H9 (cell line): ENCODE measurements around the gene TXNDC17. TPM values are rescaled to one million over a fixed set of nuclear protein-coding genes. Genes with fewer than 3 reads are reported as not detected.

Experiments
- DNase-seq: peaks from one replicate; pipeline ENCODE4 v3.0.0-alpha.2; 2017
- H2AFZ ChIP-seq: one replicate; pipeline ENCODE4 v1.6.1; 2013; ENCODE audit warnings: mild to moderate bottlenecking, low read length, control low read depth, moderate library complexity
- H2AK5ac ChIP-seq: 2 replicates; pipeline ENCODE4 v1.6.1; 2013; ENCODE audit warnings: low read length, control low read depth, mixed read lengths; ENCODE audit not compliant: insufficient read length
- H2BK120ac ChIP-seq: one replicate; pipeline ENCODE4 v1.6.1; 2013; ENCODE audit warnings: low read depth, mild to moderate bottlenecking, low read length, control low read depth, inconsistent platforms; ENCODE audit not compliant: poor library complexity, severe bottlenecking
- H2BK12ac ChIP-seq: 2 replicates; pipeline ENCODE4 v1.6.1; 2013; ENCODE audit warnings: low read length, control low read depth, mixed read lengths, low read depth; ENCODE audit not compliant: insufficient read length
- H2BK15ac ChIP-seq: 2 replicates; pipeline ENCODE4 v1.6.1; 2013; ENCODE audit warnings: low read depth, low read length, control low read depth
- H2BK20ac ChIP-seq: one replicate; pipeline ENCODE4 v1.6.1; 2013; ENCODE audit warnings: low read depth, mild to moderate bottlenecking, low read length, control low read depth, inconsistent platforms; ENCODE audit not compliant: poor library complexity, severe bottlenecking
- H2BK5ac ChIP-seq: 2 replicates; pipeline ENCODE4 v1.6.1; 2013; ENCODE audit warnings: low read length, control low read depth, mixed read lengths; ENCODE audit not compliant: insufficient read length
- H3K14ac ChIP-seq: 2 replicates; pipeline ENCODE4 v1.6.1; 2013; ENCODE audit warnings: low read length, control low read depth; ENCODE audit not compliant: insufficient read depth
- H3K18ac ChIP-seq: 2 replicates; pipeline ENCODE4 v1.6.1; 2013; ENCODE audit warnings: low read depth, mild to moderate bottlenecking, mixed read lengths, low read length, control low read depth; ENCODE audit not compliant: insufficient read length
- H3K23ac ChIP-seq: 2 replicates; pipeline ENCODE4 v1.6.1; 2013; ENCODE audit warnings: low read length, control low read depth, mixed read lengths, low read depth; ENCODE audit not compliant: insufficient read length
- H3K23me2 ChIP-seq: 2 replicates; pipeline ENCODE4 v1.6.1; 2013; ENCODE audit warnings: low read depth, mild to moderate bottlenecking, mixed read lengths, low read length, control low read depth; ENCODE audit not compliant: insufficient read length, poor library complexity, severe bottlenecking
- H3K27ac ChIP-seq: 2 replicates; pipeline ENCODE4 v1.5.1; 2013; ENCODE audit warnings: low read length, control low read depth, mixed read lengths, low read depth; ENCODE audit not compliant: insufficient read length
- H3K27me3 ChIP-seq: 2 replicates; pipeline ENCODE4 v1.6.1; 2013; ENCODE audit warnings: low read length, control low read depth, inconsistent platforms; ENCODE audit not compliant: insufficient read depth
- H3K4ac ChIP-seq: 2 replicates; pipeline ENCODE4 v1.6.1; 2013; ENCODE audit warnings: low read depth, mild to moderate bottlenecking, control low read depth, inconsistent platforms, low read length, moderate library complexity
- H3K4me1 ChIP-seq: 2 replicates; pipeline ENCODE4 v1.6.1; 2013; ENCODE audit warnings: low read length, control low read depth, inconsistent platforms; ENCODE audit not compliant: insufficient read depth
- H3K4me2 ChIP-seq: 2 replicates; pipeline ENCODE4 v1.6.1; 2013; ENCODE audit warnings: low read length, control low read depth, mixed read lengths; ENCODE audit not compliant: insufficient read length, insufficient read depth
- H3K56ac ChIP-seq: 2 replicates; pipeline ENCODE4 v1.6.1; 2013; ENCODE audit warnings: low read depth, mild to moderate bottlenecking, mixed read lengths, low read length, control low read depth; ENCODE audit not compliant: insufficient read length
- H3K79me1 ChIP-seq: 2 replicates; pipeline ENCODE4 v1.6.1; 2013; ENCODE audit warnings: low read depth, mild to moderate bottlenecking, moderate library complexity, low read length, control low read depth, inconsistent platforms; ENCODE audit not compliant: insufficient read depth, poor library complexity, severe bottlenecking
- H3K79me2 ChIP-seq: 2 replicates; pipeline ENCODE4 v1.6.1; 2013; ENCODE audit warnings: low read length, control low read depth, inconsistent platforms; ENCODE audit not compliant: insufficient read depth
- H3K9ac ChIP-seq: 2 replicates; pipeline ENCODE4 v1.6.1; 2013; ENCODE audit warnings: low read length, control low read depth, mixed read lengths; ENCODE audit not compliant: insufficient read length; ENCODE audit errors: extremely low read depth
- H3K9me3 ChIP-seq: one replicate; pipeline ENCODE4 v1.6.1; 2013; ENCODE audit warnings: low read depth, low read length, inconsistent platforms; ENCODE audit not compliant: control insufficient read depth
- H3T11ph ChIP-seq: one replicate; pipeline ENCODE4 v1.6.1; 2013; ENCODE audit warnings: mild to moderate bottlenecking, low read length, control low read depth, inconsistent platforms
- H4K20me1 ChIP-seq: one replicate; pipeline ENCODE4 v1.6.1; 2013; ENCODE audit not compliant: control insufficient read depth, insufficient read length, insufficient read depth
- H4K5ac ChIP-seq: 2 replicates; pipeline ENCODE4 v1.6.1; 2013; ENCODE audit warnings: low read depth, mild to moderate bottlenecking, mixed read lengths, low read length, control low read depth; ENCODE audit not compliant: insufficient read length
- H4K8ac ChIP-seq: replicated peaks from 2 replicates; pipeline ENCODE4 v1.6.1; 2013; ENCODE audit warnings: low read length, control low read depth, mixed read lengths, low read depth; ENCODE audit not compliant: insufficient read length
- H4K91ac ChIP-seq: 2 replicates; pipeline ENCODE4 v1.6.1; 2013; ENCODE audit warnings: low read depth, mild to moderate bottlenecking, moderate library complexity, mixed read lengths, low read length, control low read depth; ENCODE audit not compliant: insufficient read length
- H3K27ac Mint-ChIP-seq, 3 experiments: 2 replicates in 2 of 3; 3 replicates in 1 of 3; pipeline ENCODE4 v1.8.0; 2020 to 2021; ENCODE audit warnings: mixed read lengths in 3 of 3, mild to moderate bottlenecking in 1 of 3, moderate library complexity in 1 of 3
- H3K27me3 Mint-ChIP-seq: 2 replicates; pipeline ENCODE4 v1.8.0; 2021; ENCODE audit warnings: low read depth, mild to moderate bottlenecking, moderate library complexity, mixed read lengths
- H3K36me3 Mint-ChIP-seq, 3 experiments: 2 replicates in 2 of 3; 3 replicates in 1 of 3; pipeline ENCODE4 v1.8.0; 2020 to 2021; ENCODE audit warnings: low read depth in 3 of 3, mixed read lengths in 3 of 3; ENCODE audit not compliant: insufficient read depth in 1 of 3
- H3K4me1 Mint-ChIP-seq, 2 experiments: 2 replicates each; pipeline ENCODE4 v1.8.0; 2020; ENCODE audit warnings: mixed read lengths in 2 of 2
- H3K4me3 Mint-ChIP-seq, 2 experiments: 2 replicates in 1 of 2; 3 replicates in 1 of 2; pipeline ENCODE4 v1.8.0; 2020 to 2021; ENCODE audit warnings: mild to moderate bottlenecking in 2 of 2, mixed read lengths in 2 of 2, moderate library complexity in 1 of 2
- H3K9me3 Mint-ChIP-seq, 2 experiments: 2 replicates in 1 of 2; 3 replicates in 1 of 2; pipeline ENCODE4 v1.8.0; 2020; ENCODE audit warnings: mild to moderate bottlenecking in 2 of 2, mixed read lengths in 2 of 2, moderate library complexity in 1 of 2
- WGBS: extraction: QIAGEN DNeasy Blood & Tissue Kit; methylation state at CpG from one replicate; pipeline ENCODE4 v1.1.7; 2013; ENCODE audit warnings: missing lambda C conversion rate, low lambda C conversion rate, mixed read lengths; ENCODE audit not compliant: insufficient read length; ENCODE audit errors: extremely low coverage; 5-methylcytosine and 5-hydroxymethylcytosine counted together
- total RNA-seq: library from RNA; stranded (reverse); gene quantifications from 2 replicates; pipeline ENCODE4 v1.2.1, GENCODE V29; 2021
- TF ChIP-seq, protein P1 (sequence below): fragments of 200-600 bp; sonication (generic); conservative IDR thresholded peaks from 3 replicates; pipeline ENCODE4 v1.8.0; 2021; ENCODE audit warnings: antibody characterized with exemption, mild to moderate bottlenecking

The TXNDC17 gene
- total RNA-seq, 1 experiment from 2014 or later = 170 TPM

DNA sequence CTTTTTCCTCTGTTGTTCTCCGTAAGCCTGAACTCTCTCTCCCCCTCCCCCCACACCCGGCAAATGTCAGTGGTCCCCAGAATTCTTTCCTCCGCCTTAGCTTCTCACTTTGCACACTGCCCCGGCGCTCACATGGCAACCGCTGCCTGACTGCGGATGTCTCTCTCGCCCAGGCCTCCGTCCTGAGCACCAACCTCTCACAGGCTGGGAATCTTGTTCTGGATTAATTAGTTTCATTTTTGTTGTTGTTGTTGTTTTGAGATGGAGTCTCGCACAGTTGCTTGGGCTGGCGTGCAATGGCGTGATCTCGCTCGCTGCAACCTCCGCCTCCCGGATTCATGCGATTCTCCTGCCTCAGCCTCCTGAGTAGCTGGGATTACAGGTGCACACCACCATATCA is 27.4 kb downstream of the TXNDC17 start:
- no peaks in the 10 kb centered on the region for H3K9me3 ChIP-seq
- H3K4me3 Mint-ChIP-seq = no peak overlapping the region; a peak in 1 of 5 replicates
- WGBS = no CpG with 5 or more reads among the region's 17 CpGs
- H2AFZ ChIP-seq = no peak overlapping the region
- H3K23ac ChIP-seq = no peak overlapping the region
- H2BK15ac ChIP-seq = no peak overlapping the region
- no peak overlapping the region for H3T11ph ChIP-seq
- TF ChIP-seq, protein P1, sequence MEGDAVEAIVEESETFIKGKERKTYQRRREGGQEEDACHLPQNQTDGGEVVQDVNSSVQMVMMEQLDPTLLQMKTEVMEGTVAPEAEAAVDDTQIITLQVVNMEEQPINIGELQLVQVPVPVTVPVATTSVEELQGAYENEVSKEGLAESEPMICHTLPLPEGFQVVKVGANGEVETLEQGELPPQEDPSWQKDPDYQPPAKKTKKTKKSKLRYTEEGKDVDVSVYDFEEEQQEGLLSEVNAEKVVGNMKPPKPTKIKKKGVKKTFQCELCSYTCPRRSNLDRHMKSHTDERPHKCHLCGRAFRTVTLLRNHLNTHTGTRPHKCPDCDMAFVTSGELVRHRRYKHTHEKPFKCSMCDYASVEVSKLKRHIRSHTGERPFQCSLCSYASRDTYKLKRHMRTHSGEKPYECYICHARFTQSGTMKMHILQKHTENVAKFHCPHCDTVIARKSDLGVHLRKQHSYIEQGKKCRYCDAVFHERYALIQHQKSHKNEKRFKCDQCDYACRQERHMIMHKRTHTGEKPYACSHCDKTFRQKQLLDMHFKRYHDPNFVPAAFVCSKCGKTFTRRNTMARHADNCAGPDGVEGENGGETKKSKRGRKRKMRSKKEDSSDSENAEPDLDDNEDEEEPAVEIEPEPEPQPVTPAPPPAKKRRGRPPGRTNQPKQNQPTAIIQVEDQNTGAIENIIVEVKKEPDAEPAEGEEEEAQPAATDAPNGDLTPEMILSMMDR = no peak
- H3K56ac ChIP-seq = no peak overlapping the region
- no peaks in the 10 kb centered on the region for H3K36me3 Mint-ChIP-seq
- no peak overlapping the region for H2AK5ac ChIP-seq
- no peak overlapping the region for H4K5ac ChIP-seq
- no peak overlapping the region for H2BK20ac ChIP-seq
- no peak overlapping the region for H4K91ac ChIP-seq
- no peak overlapping the region for H2BK5ac ChIP-seq
- H2BK120ac ChIP-seq = no peak overlapping the region
- no peak overlapping the region for H3K14ac ChIP-seq
- H3K23me2 ChIP-seq = no peaks in the 10 kb centered on the region
- peaks cover 50% of the 10 kb centered on the region for H3K27me3 Mint-ChIP-seq
- no peak overlapping the region for H3K27ac Mint-ChIP-seq
- peaks cover 4% of the 10 kb centered on the region for H3K27me3 ChIP-seq
- DNase-seq = no peak
- no peak overlapping the region for H3K18ac ChIP-seq
- H3K27ac ChIP-seq = no peak overlapping the region
- H3K9ac ChIP-seq = no peak overlapping the region
- H3K4me1 ChIP-seq = no peaks in the 10 kb centered on the region
- no peak overlapping the region for H3K4me2 ChIP-seq
- H4K20me1 ChIP-seq = no peaks in the 10 kb centered on the region
- no peak overlapping the region for H3K4ac ChIP-seq
- H3K4me1 Mint-ChIP-seq = peaks cover 0 to 4% of the 10 kb centered on the region in 2 experiments; a peak in 1 of 4 replicates
- H2BK12ac ChIP-seq = no peak overlapping the region
- H3K79me1 ChIP-seq = no peaks in the 10 kb centered on the region
- no peaks in the 10 kb centered on the region for H3K9me3 Mint-ChIP-seq
- no peak overlapping the region for H4K8ac ChIP-seq
- no peaks in the 10 kb centered on the region for H3K79me2 ChIP-seq
